GM12872 (cell line): Measurements from ENCODE around the gene NDOR1.

ENCODE experiments used
- TF ChIP-seq, protein P1 (sequence below): IDR thresholded peaks from 3 replicates; pipeline ENCODE4 v1.5.1; 2011; ENCODE audit warnings: low read depth, mild to moderate bottlenecking, low read length, moderate library complexity; ENCODE audit not compliant: insufficient read depth

The NDOR1 gene

DNA sequence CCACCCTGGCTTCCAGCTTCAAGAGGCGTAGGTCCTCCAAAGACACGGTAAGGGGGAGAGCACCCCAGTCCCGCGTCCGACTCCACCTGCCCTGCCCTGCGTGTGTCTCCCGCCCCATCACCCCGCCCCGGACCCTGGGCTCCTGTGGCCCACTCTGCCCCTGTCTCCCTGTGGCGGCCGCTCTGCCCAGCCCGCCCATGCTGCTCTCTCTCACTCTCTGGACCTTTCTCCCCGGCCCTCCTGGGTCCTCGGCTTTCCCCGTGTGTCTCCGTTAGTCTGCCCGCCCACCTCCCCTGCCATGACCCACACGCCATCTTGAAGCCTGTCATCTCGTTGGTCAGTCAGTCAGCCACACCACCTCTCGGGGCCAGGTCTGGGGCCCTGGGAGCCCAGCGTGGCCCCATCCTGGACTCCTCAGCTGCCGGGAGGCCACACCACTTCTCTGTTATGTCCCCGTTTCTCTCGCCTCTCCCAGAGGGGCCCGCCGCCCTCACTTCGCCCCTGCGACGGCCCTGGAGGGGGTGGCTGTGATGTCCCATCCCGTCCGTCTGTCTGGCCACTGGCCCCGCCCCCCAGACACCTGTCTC is 40.2 kb upstream of the NDOR1 start:
- TF ChIP-seq, protein P1, sequence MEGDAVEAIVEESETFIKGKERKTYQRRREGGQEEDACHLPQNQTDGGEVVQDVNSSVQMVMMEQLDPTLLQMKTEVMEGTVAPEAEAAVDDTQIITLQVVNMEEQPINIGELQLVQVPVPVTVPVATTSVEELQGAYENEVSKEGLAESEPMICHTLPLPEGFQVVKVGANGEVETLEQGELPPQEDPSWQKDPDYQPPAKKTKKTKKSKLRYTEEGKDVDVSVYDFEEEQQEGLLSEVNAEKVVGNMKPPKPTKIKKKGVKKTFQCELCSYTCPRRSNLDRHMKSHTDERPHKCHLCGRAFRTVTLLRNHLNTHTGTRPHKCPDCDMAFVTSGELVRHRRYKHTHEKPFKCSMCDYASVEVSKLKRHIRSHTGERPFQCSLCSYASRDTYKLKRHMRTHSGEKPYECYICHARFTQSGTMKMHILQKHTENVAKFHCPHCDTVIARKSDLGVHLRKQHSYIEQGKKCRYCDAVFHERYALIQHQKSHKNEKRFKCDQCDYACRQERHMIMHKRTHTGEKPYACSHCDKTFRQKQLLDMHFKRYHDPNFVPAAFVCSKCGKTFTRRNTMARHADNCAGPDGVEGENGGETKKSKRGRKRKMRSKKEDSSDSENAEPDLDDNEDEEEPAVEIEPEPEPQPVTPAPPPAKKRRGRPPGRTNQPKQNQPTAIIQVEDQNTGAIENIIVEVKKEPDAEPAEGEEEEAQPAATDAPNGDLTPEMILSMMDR = no peak

- TF ChIP-seq, protein P1 = no peak
Measured at GRCh38 chr9:137166380-137167229, 38.9 kb upstream of the NDOR1 start.

DNA sequence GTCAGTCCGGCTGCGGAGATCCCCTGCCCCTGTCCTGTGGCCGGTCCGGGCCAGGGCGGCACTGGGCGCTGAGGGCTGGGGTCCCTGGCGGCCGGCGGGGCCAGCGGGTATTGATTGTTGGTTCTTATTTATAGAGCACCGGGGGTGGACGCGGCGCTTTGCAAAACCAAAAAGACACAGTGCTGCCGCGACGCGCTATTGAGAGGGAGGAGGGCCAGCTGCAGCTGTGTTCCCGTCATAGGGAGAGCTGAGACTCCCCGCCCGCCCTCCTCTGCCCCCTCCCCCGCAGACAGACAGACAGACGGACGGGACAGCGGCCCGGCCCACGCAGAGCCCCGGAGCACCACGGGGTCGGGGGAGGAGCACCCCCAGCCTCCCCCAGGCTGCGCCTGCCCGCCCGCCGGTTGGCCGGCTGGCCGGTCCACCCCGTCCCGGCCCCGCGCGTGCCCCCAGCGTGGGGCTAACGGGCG is 38.2 kb upstream of the NDOR1 start:
- TF ChIP-seq, protein P1 = no peak

DNA sequence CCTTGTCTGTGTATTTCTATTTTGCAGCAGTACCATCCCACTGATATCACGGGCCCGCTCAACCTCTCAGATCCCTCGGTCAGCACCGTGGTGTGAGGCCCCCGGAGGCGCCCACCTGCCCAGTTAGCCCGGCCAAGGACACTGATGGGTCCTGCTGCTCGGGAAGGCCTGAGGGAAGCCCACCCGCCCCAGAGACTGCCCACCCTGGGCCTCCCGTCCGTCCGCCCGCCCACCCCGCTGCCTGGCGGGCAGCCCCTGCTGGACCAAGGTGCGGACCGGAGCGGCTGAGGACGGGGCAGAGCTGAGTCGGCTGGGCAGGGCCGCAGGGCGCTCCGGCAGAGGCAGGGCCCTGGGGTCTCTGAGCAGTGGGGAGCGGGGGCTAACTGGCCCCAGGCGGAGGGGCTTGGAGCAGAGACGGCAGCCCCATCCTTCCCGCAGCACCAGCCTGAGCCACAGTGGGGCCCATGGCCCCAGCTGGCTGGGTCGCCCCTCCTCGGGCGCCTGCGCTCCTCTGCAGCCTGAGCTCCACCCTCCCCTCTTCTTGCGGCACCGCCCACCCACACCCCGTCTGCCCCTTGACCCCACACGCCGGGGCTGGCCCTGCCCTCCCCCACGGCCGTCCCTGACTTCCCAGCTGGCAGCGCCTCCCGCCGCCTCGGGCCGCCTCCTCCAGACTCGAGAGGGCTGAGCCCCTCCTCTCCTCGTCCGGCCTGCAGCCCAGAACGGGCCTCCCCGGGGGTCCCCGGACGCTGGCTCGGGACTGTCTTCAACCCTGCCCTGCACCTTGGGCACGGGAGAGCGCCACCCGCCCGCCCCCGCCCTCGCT is 37.5 kb upstream of the NDOR1 start:
- TF ChIP-seq, protein P1 = no peak

DNA sequence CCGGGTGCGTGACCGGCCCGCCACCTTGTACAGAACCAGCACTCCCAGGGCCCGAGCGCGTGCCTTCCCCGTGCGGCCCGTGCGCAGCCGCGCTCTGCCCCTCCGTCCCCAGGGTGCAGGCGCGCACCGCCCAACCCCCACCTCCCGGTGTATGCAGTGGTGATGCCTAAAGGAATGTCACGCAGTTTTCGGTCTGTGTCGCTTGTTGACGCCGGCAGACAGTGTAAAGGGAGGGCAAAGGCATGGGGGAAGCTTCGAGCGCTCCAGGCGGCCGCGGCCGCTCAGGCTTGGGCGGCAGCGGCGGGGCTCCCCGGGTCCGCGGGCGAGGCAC is 37.0 kb upstream of the NDOR1 start:
- TF ChIP-seq, protein P1 = no peak

GRCh38 chr9:137168904-137169856 is 36.3 kb upstream of the NDOR1 start:
- TF ChIP-seq, protein P1 = no peak
